ENCODE measurements around the gene PHOX2A. TPM values are rescaled to one million over a fixed set of nuclear protein-coding genes. Genes with fewer than 3 reads are reported as not detected.

Gene PHOX2A
- total RNA-seq, 1 experiment from 2014 or later = not detected

Other genes starting within 250 kb of the PHOX2A start
- 0.90 and 1.8 TPM in 2 replicates for gene IL18BP, start 245.3 kb downstream of the PHOX2A start, total RNA-seq (2014; rRNA removed)
- gene NUMA1, start 163.6 kb downstream of the PHOX2A start, total RNA-seq (2014; rRNA removed) = 120 and 132 TPM in 2 replicates
- gene LRRC51, start 163.3 kb downstream of the PHOX2A start, total RNA-seq (2014; rRNA removed) = 6.4 and 7.8 TPM in 2 replicates
- gene LAMTOR1, start 140.9 kb downstream of the PHOX2A start, total RNA-seq (2014; rRNA removed) = 150 and 155 TPM in 2 replicates
- not detected in 2 replicates for gene TOMT, start 138.3 kb downstream of the PHOX2A start, total RNA-seq (2014; rRNA removed)
- gene ANAPC15, start 131.5 kb downstream of the PHOX2A start, total RNA-seq (2014; rRNA removed) = 33.9 and 42.8 TPM in 2 replicates
- not detected in 2 replicates for gene FOLR3, start 108.5 kb downstream of the PHOX2A start, total RNA-seq (2014; rRNA removed)
- 0.17 TPM in 1 of 2 replicates, not detected in the other for gene FOLR1, start 52.0 kb downstream of the PHOX2A start, total RNA-seq (2014; rRNA removed)
- not detected in 2 replicates for gene FOLR2, start 27.4 kb downstream of the PHOX2A start, total RNA-seq (2014; rRNA removed)
- gene INPPL1, start 19.4 kb downstream of the PHOX2A start, total RNA-seq (2014; rRNA removed) = 72.8 and 140 TPM in 2 replicates
- 37.5 and 38.7 TPM in 2 replicates for gene CLPB, start 190.4 kb upstream of the PHOX2A start, total RNA-seq (2014; rRNA removed)